Uterus (tissue), 4 donors: ENCODE data around the gene HRH3. TPM values are rescaled to one million over a fixed set of nuclear protein-coding genes. Genes with fewer than 3 reads are reported as not detected.

Experiments used
- DNase-seq, 2 donors: peaks; one replicate each; pipeline ENCODE4 v3.0.0-alpha.2; 2019 to 2020
- H3K27ac ChIP-seq, 2 donors: fragments of 200-600 bp; sonication (generic); 1 replicate in 1 of 2; 2 replicates in 1 of 2; pipeline ENCODE4 v1.5.1; 2016 to 2018
- H3K27me3 ChIP-seq, 2 donors: fragments of 200-600 bp; sonication (generic); one replicate each; pipeline ENCODE4 v1.5.1; 2018 to 2019; ENCODE audit warnings: control low read depth in 1 of 2
- H3K36me3 ChIP-seq, 2 donors: fragments of 200-600 bp; sonication (generic); one replicate each; pipeline ENCODE4 v1.5.1; 2019; ENCODE audit warnings: control low read depth in 1 of 2
- H3K4me1 ChIP-seq, 2 donors: fragments of 200-600 bp; sonication (generic); one replicate each; pipeline ENCODE4 v1.5.1; 2018 to 2019; ENCODE audit warnings: control low read depth in 1 of 2
- H3K4me3 ChIP-seq, 2 donors: fragments of 200-600 bp; sonication (generic); 1 replicate in 1 of 2; 2 replicates in 1 of 2; pipeline ENCODE4 v1.5.1; 2018 to 2019; ENCODE audit warnings: mild to moderate bottlenecking in 1 of 2
- H3K9me3 ChIP-seq, 2 donors: fragments of 200-600 bp; sonication (generic); one replicate each; pipeline ENCODE4 v1.5.1; 2019; ENCODE audit warnings: control low read depth in 1 of 2
- POLR2A ChIP-seq, 2 donors: fragments of 450-650 bp; IDR thresholded peaks; one replicate each; pipeline ENCODE4 v1.6.1; 2016; ENCODE audit warnings: antibody characterized with exemption in 2 of 2, mild to moderate bottlenecking in 1 of 2, moderate library complexity in 1 of 2
- intact Hi-C: fragments of 100-400 bp; cut with DNase I; formaldehyde crosslinking; loops from one replicate; pipeline ENCODE4 v1.15.1; 2023; ENCODE audit warnings: low total_unique reads
- total RNA-seq, 4 donors: library from RNA; depleted of rRNA in 3 of 4; stranded (reverse); fragments of >200 nt in 3 of 4; gene quantifications; one replicate each; pipeline versions ENCODE4 v1.1.0 to v1.2.4, GENCODE V29; 2014 to 2023
- TF ChIP-seq, protein P1 (sequence below), 4 experiments: fragments of 200-600 bp in 2 of 4; fragments of 450-650 bp in 2 of 4; sonication (generic) in 2 of 4; IDR thresholded peaks; one replicate each; pipeline ENCODE4 v1.5.1; 2016 to 2019; ENCODE audit warnings: antibody characterized with exemption in 4 of 4, mild to moderate bottlenecking in 2 of 4, moderate library complexity in 1 of 4
- donor health status: DM: yes; HTN: yes; CAD: no.

HRH3 gene
- total RNA-seq, 4 donors from 2014 or later, result not detected

DNA sequence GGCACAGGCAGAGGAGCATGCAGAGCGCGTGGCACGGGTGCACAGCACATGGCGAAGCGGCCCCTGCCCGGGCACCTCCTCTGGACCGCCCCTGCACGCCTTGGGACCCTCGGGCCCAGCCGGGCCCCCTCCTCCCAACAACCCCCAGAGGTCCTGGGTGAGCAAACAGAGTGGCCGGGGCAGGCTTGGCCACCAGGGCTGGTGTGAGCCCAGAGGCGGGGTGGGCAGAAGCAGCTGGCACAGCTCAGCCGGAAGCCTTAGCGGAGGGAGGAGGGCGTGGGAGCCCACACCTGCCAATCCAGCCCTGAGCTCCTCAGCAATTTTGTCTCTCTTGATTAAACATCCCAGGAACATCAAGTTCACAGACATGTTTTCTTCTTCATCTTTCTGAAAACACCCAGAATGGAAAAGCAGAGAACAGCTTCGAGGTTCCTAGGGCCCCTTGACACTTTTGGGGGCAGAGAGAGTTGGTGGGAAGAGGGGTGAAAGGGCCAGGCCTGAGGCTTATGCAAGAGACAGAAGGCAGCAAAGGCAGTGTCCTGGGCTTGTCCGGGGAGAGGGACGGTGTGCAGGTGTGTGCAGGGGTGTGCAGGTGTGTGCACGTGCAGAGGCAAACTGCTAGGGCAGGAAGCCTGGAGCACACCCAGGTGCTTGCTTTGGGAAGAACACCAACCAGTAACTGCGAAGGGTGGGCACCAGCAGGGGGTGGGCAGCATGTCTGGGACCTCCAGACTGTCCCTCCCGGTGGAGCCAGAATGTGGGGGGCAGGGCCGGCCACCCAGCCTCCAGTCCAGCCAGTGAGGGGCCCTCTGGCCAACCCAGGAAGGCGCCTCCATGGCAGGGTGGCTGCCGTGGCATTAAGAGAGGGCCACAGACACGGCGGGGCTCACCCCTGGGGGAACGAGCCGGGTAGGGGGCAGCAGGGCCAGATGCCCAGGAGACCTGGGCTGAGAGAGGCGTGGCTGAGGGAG lies 4.8 kb downstream of the HRH3 start:
- no peak for DNase-seq
- Histone ChIP-seq H3K36me3 (no peaks in the 10 kb centered on the region), H3K27ac (no peak overlapping the region), H3K4me1 (peaks cover 0 to 7% of the 10 kb centered on the region in 2 donors), H3K4me3 (no peak overlapping the region), H3K9me3 (no peaks in the 10 kb centered on the region), H3K27me3 (peaks cover 3 to 38% of the 10 kb centered on the region in 2 donors)
- intact Hi-C loops, result no loop called here
- TF ChIP-seq, protein P1, sequence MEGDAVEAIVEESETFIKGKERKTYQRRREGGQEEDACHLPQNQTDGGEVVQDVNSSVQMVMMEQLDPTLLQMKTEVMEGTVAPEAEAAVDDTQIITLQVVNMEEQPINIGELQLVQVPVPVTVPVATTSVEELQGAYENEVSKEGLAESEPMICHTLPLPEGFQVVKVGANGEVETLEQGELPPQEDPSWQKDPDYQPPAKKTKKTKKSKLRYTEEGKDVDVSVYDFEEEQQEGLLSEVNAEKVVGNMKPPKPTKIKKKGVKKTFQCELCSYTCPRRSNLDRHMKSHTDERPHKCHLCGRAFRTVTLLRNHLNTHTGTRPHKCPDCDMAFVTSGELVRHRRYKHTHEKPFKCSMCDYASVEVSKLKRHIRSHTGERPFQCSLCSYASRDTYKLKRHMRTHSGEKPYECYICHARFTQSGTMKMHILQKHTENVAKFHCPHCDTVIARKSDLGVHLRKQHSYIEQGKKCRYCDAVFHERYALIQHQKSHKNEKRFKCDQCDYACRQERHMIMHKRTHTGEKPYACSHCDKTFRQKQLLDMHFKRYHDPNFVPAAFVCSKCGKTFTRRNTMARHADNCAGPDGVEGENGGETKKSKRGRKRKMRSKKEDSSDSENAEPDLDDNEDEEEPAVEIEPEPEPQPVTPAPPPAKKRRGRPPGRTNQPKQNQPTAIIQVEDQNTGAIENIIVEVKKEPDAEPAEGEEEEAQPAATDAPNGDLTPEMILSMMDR (IDR thresholded peaks at IDR 0.05), result no peak
- no peak for TF ChIP-seq POLR2A (IDR thresholded peaks at IDR 0.05)

DNA sequence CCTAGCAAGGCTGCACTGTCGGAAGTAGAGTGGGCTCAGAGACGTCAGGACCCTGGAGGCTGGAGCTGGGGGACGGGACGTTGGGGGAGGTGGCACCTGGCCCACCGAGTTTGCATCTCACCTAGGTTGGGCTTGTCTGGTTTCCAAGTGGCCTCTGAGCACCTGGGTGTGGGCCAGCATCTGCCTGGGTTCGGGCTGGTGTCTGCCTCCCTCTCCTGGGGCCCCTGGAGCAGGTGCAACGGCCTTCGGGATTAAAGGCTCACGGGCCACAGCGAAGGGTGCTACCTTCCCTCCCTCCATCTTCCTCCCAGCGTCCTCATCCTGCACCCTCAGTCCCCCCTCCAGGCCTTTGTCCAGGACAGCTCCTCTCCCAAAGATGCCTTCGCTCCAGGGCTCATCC lies 6.0 kb downstream of the HRH3 start:
- Histone ChIP-seq H3K4me3 (no peak overlapping the region), H3K27ac (no peak overlapping the region), H3K9me3 (no peaks in the 10 kb centered on the region), H3K36me3 (no peaks in the 10 kb centered on the region), H3K27me3 (peaks cover 3 to 35% of the 10 kb centered on the region in 2 donors), H3K4me1 (no peaks in the 10 kb centered on the region)
- intact Hi-C loops, result no loop called here
- no peak for TF ChIP-seq POLR2A (IDR thresholded peaks at IDR 0.05)
- TF ChIP-seq, protein P1 (IDR thresholded peaks at IDR 0.05), result no peak
- no peak for DNase-seq

DNA sequence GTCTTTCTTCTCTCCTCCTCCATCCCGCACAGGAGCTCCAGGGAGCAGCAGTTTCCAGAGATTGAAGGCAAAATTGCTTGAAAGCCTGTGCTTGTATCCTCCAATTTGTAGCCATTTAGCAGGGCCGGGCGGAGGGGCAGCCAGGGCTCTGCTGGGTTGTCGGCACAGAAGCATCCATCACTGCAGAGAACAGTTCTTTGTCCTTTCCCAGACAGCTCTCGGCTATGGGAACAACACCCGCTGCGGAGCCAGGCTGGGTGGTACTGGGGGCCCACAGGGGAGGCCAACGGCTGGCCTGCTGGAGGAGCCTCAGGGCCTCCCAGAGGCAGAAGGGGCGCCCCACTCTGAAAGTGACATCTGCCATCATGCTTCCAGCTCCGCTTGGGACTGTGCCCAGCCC lies 7.8 kb downstream of the HRH3 start:
- TF ChIP-seq POLR2A (IDR thresholded peaks at IDR 0.05), result no peak
- TF ChIP-seq, protein P1 (IDR thresholded peaks at IDR 0.05), result no peak
- H3K27me3 ChIP-seq, result peaks cover 3 to 22% of the 10 kb centered on the region in 2 donors
- intact Hi-C loops, result no loop called here

DNA sequence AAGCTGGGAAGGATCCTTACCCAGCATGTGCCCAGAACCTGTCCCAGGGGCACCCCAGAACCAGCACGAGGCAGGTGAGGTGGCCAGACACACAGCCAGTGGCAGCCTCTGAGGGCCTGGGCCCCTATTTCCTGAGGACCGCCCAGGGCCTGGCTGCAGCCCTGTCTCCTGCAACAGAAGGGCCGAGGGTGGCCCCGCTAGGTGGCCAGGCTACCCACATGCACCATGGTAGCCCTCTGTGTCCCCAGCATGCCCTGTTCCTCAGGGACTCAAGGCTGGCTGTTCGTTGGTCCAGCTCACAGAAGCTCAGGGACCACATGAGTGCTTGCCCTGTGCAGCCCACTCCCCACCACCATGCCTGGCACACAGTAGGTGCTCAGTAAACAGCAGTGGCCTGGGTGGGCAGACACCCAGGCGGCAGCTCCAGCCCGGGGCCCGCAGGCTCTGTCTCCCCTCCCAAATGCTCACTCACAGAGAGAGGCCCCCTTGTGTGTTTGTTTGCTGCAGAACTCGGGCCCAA lies 8.2 kb downstream of the HRH3 start:
- TF ChIP-seq POLR2A (IDR thresholded peaks at IDR 0.05), result no peak
- TF ChIP-seq, protein P1 (IDR thresholded peaks at IDR 0.05), result no peak
- no peak for DNase-seq
- H3K9me3 ChIP-seq, result no peaks in the 10 kb centered on the region
- H3K27me3 ChIP-seq, result peaks cover 3 to 17% of the 10 kb centered on the region in 2 donors
- intact Hi-C loops, result no loop called here
- H3K4me1 ChIP-seq, result no peaks in the 10 kb centered on the region
- no peak overlapping the region for H3K27ac ChIP-seq
- no peaks in the 10 kb centered on the region for H3K36me3 ChIP-seq
- no peak overlapping the region for H3K4me3 ChIP-seq

More for the DNA sequence above, 7.8 kb downstream of the HRH3 start:
- DNase-seq, result no peak
- no peaks in the 10 kb centered on the region for H3K36me3 ChIP-seq
- H3K4me1 ChIP-seq, result no peaks in the 10 kb centered on the region
- H3K27ac ChIP-seq, result no peak overlapping the region
- no peak overlapping the region for H3K4me3 ChIP-seq
- no peaks in the 10 kb centered on the region for H3K9me3 ChIP-seq

DNA sequence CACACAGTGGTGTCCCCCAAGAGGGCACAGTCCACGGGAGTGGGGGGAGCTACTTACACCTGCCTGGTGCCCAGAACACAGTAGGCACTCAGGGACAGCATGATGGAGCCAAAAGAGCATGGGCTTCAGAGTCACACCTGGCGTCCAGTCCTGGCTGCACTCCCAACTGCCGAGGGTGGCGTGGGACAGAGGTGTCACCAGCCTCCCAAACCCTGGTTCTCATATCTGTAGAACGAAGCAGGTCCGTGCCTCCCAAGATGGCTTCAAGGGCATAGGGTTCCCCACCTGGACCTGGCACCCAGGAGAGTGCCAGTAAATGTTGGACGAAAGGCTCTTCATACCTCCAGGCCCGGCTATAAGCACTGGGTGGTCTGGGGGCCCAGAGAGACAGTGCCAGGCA lies 8.9 kb downstream of the HRH3 start:
- H3K9me3 ChIP-seq, result no peaks in the 10 kb centered on the region
- H3K27ac ChIP-seq, result no peak overlapping the region
- H3K27me3 ChIP-seq, result peaks cover 3 to 16% of the 10 kb centered on the region in 2 donors
- H3K4me1 ChIP-seq, result no peaks in the 10 kb centered on the region
- no peak overlapping the region for H3K4me3 ChIP-seq
- intact Hi-C loops, result no loop called here
- TF ChIP-seq POLR2A (IDR thresholded peaks at IDR 0.05), result no peak
- TF ChIP-seq, protein P1 (IDR thresholded peaks at IDR 0.05), result no peak
- DNase-seq, result no peak
- H3K36me3 ChIP-seq, result no peaks in the 10 kb centered on the region
